ENCODE measurements around the gene TRIM63.
A peak's percentile ranks its signal among the peaks of the same experiment; 100 is the strongest.

TRIM63 gene

GRCh38 chr1:26049531-26050247, 17.7 kb downstream of the TRIM63 start:
- TF ChIP-seq RAD21 (IDR thresholded peaks at IDR 0.05; ENCODE audit: low read depth) (no peak), USF1 (IDR thresholded peaks at IDR 0.05) (peak; percentile 87)

GRCh38 chr1:26047278-26047874, 20.1 kb downstream of the TRIM63 start:
- TF ChIP-seq MAX (IDR thresholded peaks at IDR 0.05) (no peak), TCF12 (IDR thresholded peaks at IDR 0.05; ENCODE audit: low read depth) (no peak), REST (IDR thresholded peaks at IDR 0.05; ENCODE audit: low read depth) (no peak), EP300 (IDR thresholded peaks at IDR 0.05; ENCODE audit: borderline replicate concordance) (no peak), ZBTB7A (IDR thresholded peaks at IDR 0.05; ENCODE audit: low read depth) (no peak), CEBPB (IDR thresholded peaks at IDR 0.05) (no peak), NFIC (IDR thresholded peaks at IDR 0.05) (no peak)

- TF ChIP-seq EGR1 (IDR thresholded peaks at IDR 0.05) (no peak), MAX (IDR thresholded peaks at IDR 0.05) (no peak), YY1 (IDR thresholded peaks at IDR 0.05; ENCODE audit: low read depth) (no peak), EP300 (IDR thresholded peaks at IDR 0.05; ENCODE audit: borderline replicate concordance) (no peak), CREB1 (IDR thresholded peaks at IDR 0.05; ENCODE audit: low read depth) (no peak), USF1 (IDR thresholded peaks at IDR 0.05) (no peak), RAD21 (IDR thresholded peaks at IDR 0.05; ENCODE audit: low read depth) (no peak), TAF1 (IDR thresholded peaks at IDR 0.05; ENCODE audit: low read depth) (no peak), FOXM1 (IDR thresholded peaks at IDR 0.05; ENCODE audit: borderline replicate concordance, low read depth) (no peak), TEAD4 (IDR thresholded peaks at IDR 0.05) (no peak)
These were observed 21.0 kb downstream of the TRIM63 start for GRCh38 chr1:26046246-26047095.

GRCh38 chr1:26045722-26046245, 21.6 kb downstream of the TRIM63 start, which contains the start of gene SLC30A2:
Gene SLC30A2 (minus strand): TSS chr1:26046118. CDS start chr1:26045896, 222 bp downstream.
- TF ChIP-seq ZBTB7A (IDR thresholded peaks at IDR 0.05; ENCODE audit: low read depth): peak; percentile 15; the same call in 1 of the 2 replicates
- TF ChIP-seq NFIC (IDR thresholded peaks at IDR 0.05): no peak
- no peak for TF ChIP-seq TAF1 (IDR thresholded peaks at IDR 0.05; ENCODE audit: low read depth)
- TF ChIP-seq YY1 (IDR thresholded peaks at IDR 0.05; ENCODE audit: low read depth): no peak
- no peak for TF ChIP-seq CEBPB (IDR thresholded peaks at IDR 0.05)
- no peak for TF ChIP-seq CREB1 (IDR thresholded peaks at IDR 0.05; ENCODE audit: low read depth)
- peak; percentile 78 for TF ChIP-seq MAX (IDR thresholded peaks at IDR 0.05)
- TF ChIP-seq TCF12 (IDR thresholded peaks at IDR 0.05; ENCODE audit: low read depth): no peak
- TF ChIP-seq EP300 (IDR thresholded peaks at IDR 0.05; ENCODE audit: borderline replicate concordance): no peak
- no peak for TF ChIP-seq TEAD4 (IDR thresholded peaks at IDR 0.05)
- TF ChIP-seq RAD21 (IDR thresholded peaks at IDR 0.05; ENCODE audit: low read depth): no peak
- no peak for TF ChIP-seq REST (IDR thresholded peaks at IDR 0.05; ENCODE audit: low read depth)
- TF ChIP-seq FOXM1 (IDR thresholded peaks at IDR 0.05; ENCODE audit: borderline replicate concordance, low read depth): no peak
- 0 out of 2 replicates have a peak, but pooled peaks have one; percentile 21 for TF ChIP-seq EGR1 (IDR thresholded peaks at IDR 0.05)
